Endothelial cell of umbilical vein (primary cell): ENCODE measurements around the gene MPDU1. TPM values are rescaled to one million over a fixed set of nuclear protein-coding genes. Genes with fewer than 3 reads are reported as not detected.
A peak's percentile ranks its signal among the peaks of the same experiment; 100 is the strongest.

Experiments
- Bru-seq: library from RNA; stranded (reverse); fragments of 400-500 nt; gene quantifications from one replicate; lab custom pipeline; 2021; lab: Mats Ljungman, UMichigan
- BruChase-seq, 2 experiments: library from RNA; stranded (reverse); fragments of 400-500 nt; gene quantifications; one replicate each; lab custom pipeline; 2021; lab: Mats Ljungman, UMichigan
- BruUV-seq: library from RNA; stranded (reverse); fragments of 400-500 nt; replicated peaks from 2 replicates; lab custom pipeline; 2021; lab: Mats Ljungman, UMichigan
- CTCF ChIA-PET: fragments of 300-600, 350-600 bp; sonication (Branson Sonifier 250); formaldehyde crosslinking; loops from one replicate; lab custom pipeline; 2021; ENCODE audit warnings: antibody characterized with exemption, inconsistent platforms; lab: Charles Lee
- POLR2A ChIA-PET: fragments of 300-600, 350-600 bp; sonication (Branson Sonifier 250); formaldehyde crosslinking; loops from one replicate; lab custom pipeline; 2021; ENCODE audit warnings: antibody characterized with exemption, inconsistent platforms; lab: Charles Lee
- DNase-seq: peaks from one replicate; pipeline ENCODE4 v3.0.0-alpha.2; 2011; ENCODE audit warnings: low read depth, low spot score
- FAIRE-seq: peaks from 2 replicates; lab custom pipeline; 2011; peaks lifted over from hg19 to GRCh38; lab: Jason Lieb, UNC
- H2AFZ ChIP-seq: 2 replicates; pipeline ENCODE4 v1.6.0; 2012; ENCODE audit warnings: low read depth, low read length, control low read depth, inconsistent platforms
- H3K27ac ChIP-seq: 2 replicates; pipeline ENCODE4 v1.5.1; 2011; ENCODE audit warnings: low read depth, mild to moderate bottlenecking, control low read depth, low read length, moderate library complexity; ENCODE audit not compliant: insufficient read depth
- H3K27me3 ChIP-seq, 2 experiments: 2 replicates each; pipeline versions ENCODE4 v1.6.0 to v1.6.1; 2011; ENCODE audit warnings: low read length in 2 of 2, mixed read lengths in 1 of 2; ENCODE audit not compliant: control insufficient read depth in 2 of 2, insufficient read depth in 2 of 2
- H3K36me3 ChIP-seq, 2 experiments: 2 replicates in 1 of 2; 3 replicates in 1 of 2; pipeline ENCODE4 v1.5.1; 2011; ENCODE audit warnings: low read length in 2 of 2, mild to moderate bottlenecking in 1 of 2, moderate library complexity in 1 of 2; ENCODE audit not compliant: control insufficient read depth in 2 of 2, insufficient read depth in 2 of 2; ENCODE audit errors: extremely low read depth in 1 of 2
- H3K4me1 ChIP-seq: 3 replicates; pipeline ENCODE4 v1.5.1; 2011; ENCODE audit warnings: mild to moderate bottlenecking, low read length; ENCODE audit not compliant: control insufficient read depth, insufficient read depth; ENCODE audit errors: extremely low read depth
- H3K4me2 ChIP-seq: 2 replicates; pipeline ENCODE4 v1.6.1; 2011; ENCODE audit warnings: low read length, control low read depth, mixed read lengths; ENCODE audit not compliant: insufficient read depth
- H3K4me3 ChIP-seq, 3 experiments: fragments of 200-600 bp in 1 of 3; sonication (generic), shearing (Covaris generic) in 1 of 3; replicated peaks in 1 of 3; 2 replicates each; pipeline ENCODE4 v1.5.1; 2011 to 2016; ENCODE audit warnings: control low read depth in 3 of 3, low read length in 3 of 3, mild to moderate bottlenecking in 2 of 3, inconsistent platforms in 1 of 3, low read depth in 1 of 3, moderate library complexity in 1 of 3; ENCODE audit not compliant: insufficient read depth in 1 of 3
- H3K79me2 ChIP-seq: 2 replicates; pipeline ENCODE4 v1.6.0; 2012; ENCODE audit warnings: low read length, inconsistent platforms; ENCODE audit not compliant: control insufficient read depth, insufficient read depth
- H3K9ac ChIP-seq: replicated peaks from 2 replicates; pipeline ENCODE3; 2011; ENCODE audit warnings: low read length, control low read depth; ENCODE audit not compliant: insufficient read depth; ENCODE audit errors: extremely low read depth
- H3K9me1 ChIP-seq: replicated peaks from 3 replicates; pipeline ENCODE4 v1.6.0; 2011; ENCODE audit warnings: mild to moderate bottlenecking, low read length; ENCODE audit not compliant: control insufficient read depth, insufficient read depth; ENCODE audit errors: extremely low read depth
- H3K9me3 ChIP-seq: replicated peaks from 2 replicates; pipeline ENCODE4 v1.5.1; 2012; ENCODE audit warnings: low read length, inconsistent platforms; ENCODE audit not compliant: control insufficient read depth, insufficient read depth
- H4K20me1 ChIP-seq: replicated peaks from 2 replicates; pipeline ENCODE3; 2011; ENCODE audit warnings: mild to moderate bottlenecking, low read length; ENCODE audit not compliant: control insufficient read depth, insufficient read depth; ENCODE audit errors: extremely low read depth
- JUN ChIP-seq: IDR thresholded peaks from 2 replicates; pipeline ENCODE4 v1.6.1; 2011; ENCODE audit warnings: borderline replicate concordance, low read depth; ENCODE audit not compliant: insufficient read length, insufficient read depth
- MAX ChIP-seq: IDR thresholded peaks from 2 replicates; pipeline ENCODE4 v1.6.1; 2011; ENCODE audit not compliant: insufficient read depth, insufficient read length
- POLR2A ChIP-seq: IDR thresholded peaks from 2 replicates; pipeline ENCODE4 v1.6.1; 2012; ENCODE audit warnings: low read depth, mild to moderate bottlenecking, control low read depth, low read length
- POLR2AphosphoS5 ChIP-seq: IDR thresholded peaks from 2 replicates; pipeline ENCODE4 v1.6.1; 2012; ENCODE audit warnings: low read depth, mild to moderate bottlenecking, control low read depth, low read length, moderate library complexity; ENCODE audit not compliant: insufficient read depth
- dilution Hi-C: fragments of 300-500 bp; cut with MboI; formaldehyde crosslinking; loops from one replicate; pipeline ENCODE4 v1.15.0; 2019; ENCODE audit warnings: low sequenced_read_pairs; ENCODE audit not compliant: extremely low pct_ligation_motif_present
- intact Hi-C: fragments of 100-400 bp; cut with micrococcal nuclease; formaldehyde crosslinking; loops from one replicate; pipeline ENCODE4 v1.10.0; 2022
- long read RNA-seq: library from polyadenylated mRNA; stranded (forward); transcript quantifications from one replicate; pipeline ENCODE4 v2.0.0, GENCODE V29; 2021
- polyA minus RNA-seq, 3 experiments: library from RNA; depleted of rRNA, polyadenylated mRNA; stranded (reverse); fragments of >200 nt; gene quantifications; 1 replicate in 1 of 3; 2 replicates in 2 of 3; pipeline ENCODE4 v1.2.3, GENCODE V29; 2011
- polyA plus RNA-seq, 4 experiments: library from polyadenylated mRNA; depleted of rRNA in 3 of 4; stranded (reverse) in 3 of 4; unstranded in 1 of 4; fragments of >200 nt; gene quantifications; 2 replicates each; pipeline versions ENCODE4 v1.2.1 to v1.2.3, GENCODE V29; 2011 to 2012; ENCODE audit warnings: missing spikeins in 1 of 4
- total RNA-seq: library from RNA; stranded (reverse); gene quantifications from 2 replicates; pipeline ENCODE4 v1.2.3, GENCODE V29; 2021

The MPDU1 gene
- 61.2 and 78.0 TPM in 2 replicates for total RNA-seq
- 368 and 384 TPM in 2 replicates for polyA plus RNA-seq
- polyA plus RNA-seq (2011; cell fraction: cytosol; rRNA removed): 232 and 270 TPM in 2 replicates
- 167 and 168 TPM in 2 replicates for polyA plus RNA-seq (2011; cell fraction: nucleus; rRNA removed)
- polyA plus RNA-seq (2012): 96.5 and 130 TPM in 2 replicates
- polyA minus RNA-seq: 198 and 233 TPM in 2 replicates
- polyA minus RNA-seq (2011; cell fraction: cytosol; rRNA and poly(A)+ RNA removed): 61.6 TPM
- polyA minus RNA-seq (2011; cell fraction: nucleus; rRNA and poly(A)+ RNA removed): 41.7 and 43.4 TPM in 2 replicates
- Bru-seq, nascent RNA: percentile 63 among the genes with signal in this experiment
- percentile 83 among the genes with signal in this experiment for BruChase-seq, experiment 1, labeled RNA remaining after a 6-hour chase
- percentile 71 among the genes with signal in this experiment for BruChase-seq, experiment 2, labeled RNA remaining after a 2-hour chase
- long read RNA-seq, transcript MPDU1-201 (7 exons, 1,601 nt): major isoform, 240 of 306 reads
- long read RNA-seq, transcript MPDU1-203 (6 exons, 1,125 nt): minor isoform, 10 of 306 reads
- long read RNA-seq, transcript MPDU1-220 (7 exons, 714 nt): minor isoform, 7 of 306 reads
- long read RNA-seq, transcript MPDU1-207 (7 exons, 1,020 nt): minor isoform, 6 of 306 reads
- long read RNA-seq, partial matches to known transcripts: 16 of 306 reads
- long read RNA-seq, other reads (novel, unspliced or antisense): 12 of 306 reads

DNA sequence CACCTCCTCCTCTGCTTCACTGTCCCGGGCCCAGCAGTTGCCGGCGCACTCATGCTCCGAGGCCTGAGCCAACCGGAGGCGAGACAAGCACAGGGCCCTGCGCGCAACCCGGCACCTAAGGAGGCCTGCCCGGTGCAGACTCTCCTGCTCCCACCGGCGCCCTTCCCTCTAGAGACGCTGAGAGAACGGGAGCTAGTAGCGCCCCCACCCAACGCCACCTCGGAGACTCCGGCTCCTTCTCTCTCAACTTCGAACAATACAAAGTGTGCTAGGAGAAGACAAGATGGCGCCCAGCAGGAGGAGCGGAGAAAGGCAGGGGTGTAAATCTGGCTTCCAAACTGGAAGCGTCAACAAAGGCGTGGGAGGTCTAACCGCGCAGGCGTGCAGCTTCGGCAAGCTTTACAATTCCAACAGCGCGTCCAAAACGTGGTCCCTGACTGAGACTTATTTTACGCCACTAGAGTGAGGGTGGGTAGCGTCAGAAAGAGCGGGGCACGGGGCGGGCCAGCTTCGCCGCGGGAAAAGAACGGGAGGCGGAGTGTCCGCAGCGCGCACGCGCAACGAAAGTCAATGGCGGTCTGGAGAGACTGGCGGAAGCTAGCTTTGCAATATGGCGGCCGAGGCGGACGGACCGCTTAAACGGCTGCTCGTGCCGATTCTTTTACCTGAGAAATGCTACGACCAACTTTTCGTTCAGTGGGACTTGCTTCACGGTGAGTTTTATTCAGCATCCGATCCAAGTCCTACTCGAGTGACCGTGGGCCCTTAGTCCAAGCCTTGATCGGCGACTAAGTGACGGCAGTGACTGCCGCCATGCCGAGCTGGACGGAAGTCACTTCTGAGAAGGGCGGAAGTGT lies at the start of gene MPDU1:
Gene MPDU1, plus strand, starts transcription at position 600 of the 857 bp plus-strand sequence. Its CDS starts 11 bp downstream, at position 611.
- H3K9ac ChIP-seq: peak within 1 kb of the TSS; percentile 94
- H4K20me1 ChIP-seq: no peaks in the 10 kb centered on the region
- H3K4me3 ChIP-seq: peak within 1 kb of the TSS; percentile 54 to 90 (median 66)
- no peaks in the 10 kb centered on the region for H3K27me3 ChIP-seq
- peaks cover 32% of the 10 kb centered on the region for H3K4me1 ChIP-seq
- peak within 1 kb of the TSS; percentile 87 for H3K4me2 ChIP-seq
- intact Hi-C loops: loop anchor here (1.0 kb wide), 2 partner anchors 11 to 99 kb away; partner anchors contain the start of gene POLR2A
- H3K9me1 ChIP-seq: no peaks in the 10 kb centered on the region
- TF ChIP-seq JUN: no peak
- TF ChIP-seq POLR2AphosphoS5: peak; percentile 94
- peak; percentile 92 for TF ChIP-seq MAX
- peak; percentile 94 for TF ChIP-seq POLR2A
- dilution Hi-C loops: no loop called here
- TSS peak; percentile 74 for BruUV-seq
- peak within 1 kb of the TSS; percentile 88 for H3K27ac ChIP-seq
- ChIA-PET POLR2A (interaction anchor here (0.9 to 1.4 kb wide), 4 partner anchors 10 to 179 kb away, joined by 3 to 6 read pairs (median 4); partner anchors contain the start of genes TMEM256, TP53 and WRAP53), CTCF (interaction anchor here (0.9 to 1.6 kb wide), 5 partner anchors 10 to 147 kb away, joined by 4 to 10 read pairs (median 6); partner anchors contain the start of genes FXR2, TP53 and WRAP53)
- FAIRE-seq (peak; percentile 97), DNase-seq (peak; percentile 98)
- peaks cover 27% of the 10 kb centered on the region for H3K79me2 ChIP-seq
- H3K9me3 ChIP-seq: no peaks in the 10 kb centered on the region
- peaks cover 0 to 18% of the 10 kb centered on the region in 2 experiments for H3K36me3 ChIP-seq
- H2AFZ ChIP-seq: peak within 1 kb of the TSS; percentile 76
